ENCODE results near the gene FANCI.

Gene FANCI

GRCh38 chr15:89361451-89362202 lies 117.8 kb downstream of the FANCI start:
- in situ Hi-C loops (cut with HindIII; ENCODE audit: low sequenced_read_pairs), result no loop called here
- H3K4me3 ChIP-seq (ENCODE audit: low read depth, low read length), result no peak overlapping the region
- no peak for TF ChIP-seq CTCF (IDR thresholded peaks at IDR 0.05; ENCODE audit: low read depth, low read length, missing control alignments)
- peak; percentile 20 for DNase-seq (ENCODE audit: low read depth)

- H3K4me3 ChIP-seq (ENCODE audit: low read depth, low read length), result no peak overlapping the region
- in situ Hi-C loops (cut with HindIII; ENCODE audit: low sequenced_read_pairs), result no loop called here
- TF ChIP-seq CTCF (IDR thresholded peaks at IDR 0.05; ENCODE audit: low read depth, low read length, missing control alignments), result no peak
- no peak for DNase-seq (ENCODE audit: low read depth)
These were observed 118.7 kb downstream of the FANCI start for GRCh38 chr15:89362203-89363101.

- no peak for TF ChIP-seq CTCF (IDR thresholded peaks at IDR 0.05; ENCODE audit: low read depth, low read length, missing control alignments)
- no peak overlapping the region for H3K4me3 ChIP-seq (ENCODE audit: low read depth, low read length)
- in situ Hi-C loops (cut with HindIII; ENCODE audit: low sequenced_read_pairs), result no loop called here
- no peak for DNase-seq (ENCODE audit: low read depth)
These were observed 119.4 kb downstream of the FANCI start for GRCh38 chr15:89363133-89363532.

GRCh38 chr15:89363770-89364169 lies 120.0 kb downstream of the FANCI start:
- TF ChIP-seq CTCF (IDR thresholded peaks at IDR 0.05; ENCODE audit: low read depth, low read length, missing control alignments), result no peak
- no peak for DNase-seq (ENCODE audit: low read depth)
- in situ Hi-C loops (cut with HindIII; ENCODE audit: low sequenced_read_pairs), result no loop called here
- no peak overlapping the region for H3K4me3 ChIP-seq (ENCODE audit: low read depth, low read length)

GRCh38 chr15:89364341-89364740 lies 120.6 kb downstream of the FANCI start:
- no peak for DNase-seq (ENCODE audit: low read depth)
- no peak overlapping the region for H3K4me3 ChIP-seq (ENCODE audit: low read depth, low read length)
- in situ Hi-C loops (cut with HindIII; ENCODE audit: low sequenced_read_pairs), result no loop called here
- TF ChIP-seq CTCF (IDR thresholded peaks at IDR 0.05; ENCODE audit: low read depth, low read length, missing control alignments), result no peak

GRCh38 chr15:89364741-89365450 lies 121.1 kb downstream of the FANCI start:
- H3K4me3 ChIP-seq (ENCODE audit: low read depth, low read length), result no peak overlapping the region
- no peak for TF ChIP-seq CTCF (IDR thresholded peaks at IDR 0.05; ENCODE audit: low read depth, low read length, missing control alignments)
- in situ Hi-C loops (cut with HindIII; ENCODE audit: low sequenced_read_pairs), result no loop called here
- no peak for DNase-seq (ENCODE audit: low read depth)
